ENCODE results near the gene AMOTL1. TPM values are rescaled to one million over a fixed set of nuclear protein-coding genes. Genes with fewer than 3 reads are reported as not detected.

Gene AMOTL1
- total and polyA plus RNA-seq, 7 donors, result 0.69 to 161 (median 96.3) TPM

DNA sequence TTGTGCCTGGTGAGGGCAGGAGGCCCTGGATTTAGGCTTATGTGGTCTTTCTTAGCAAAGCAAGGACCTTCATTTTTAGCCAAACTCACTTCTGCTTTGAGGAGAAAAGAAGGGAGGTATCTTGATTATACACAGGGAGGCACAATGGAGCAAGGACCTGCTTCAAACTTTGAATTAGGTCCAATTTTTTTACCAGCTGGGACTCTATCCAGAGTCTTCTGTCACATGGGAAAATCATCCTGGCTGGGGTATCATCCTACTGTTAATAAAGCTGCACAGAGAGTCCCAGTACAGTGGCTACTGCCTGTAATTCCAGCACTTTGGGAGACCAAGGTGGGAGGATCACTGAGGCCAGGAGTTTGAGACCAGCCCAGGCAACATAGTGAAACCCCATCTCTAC lies 117.4 kb downstream of the AMOTL1 start:
- Histone ChIP-seq H3K36me3 (peaks cover 0 to 36% (median 2%) of the 10 kb centered on the region in 4 donors), H3K4me1 (peaks cover 0 to 24% (median 14%) of the 10 kb centered on the region in 4 donors), H3K27me3 (no peaks in the 10 kb centered on the region), H3K9me3 (peaks cover 0 to 4% (median 1%) of the 10 kb centered on the region in 4 donors), H3K4me3 (no peak overlapping the region), H3K27ac (no peak overlapping the region)
- TF ChIP-seq, protein P1, sequence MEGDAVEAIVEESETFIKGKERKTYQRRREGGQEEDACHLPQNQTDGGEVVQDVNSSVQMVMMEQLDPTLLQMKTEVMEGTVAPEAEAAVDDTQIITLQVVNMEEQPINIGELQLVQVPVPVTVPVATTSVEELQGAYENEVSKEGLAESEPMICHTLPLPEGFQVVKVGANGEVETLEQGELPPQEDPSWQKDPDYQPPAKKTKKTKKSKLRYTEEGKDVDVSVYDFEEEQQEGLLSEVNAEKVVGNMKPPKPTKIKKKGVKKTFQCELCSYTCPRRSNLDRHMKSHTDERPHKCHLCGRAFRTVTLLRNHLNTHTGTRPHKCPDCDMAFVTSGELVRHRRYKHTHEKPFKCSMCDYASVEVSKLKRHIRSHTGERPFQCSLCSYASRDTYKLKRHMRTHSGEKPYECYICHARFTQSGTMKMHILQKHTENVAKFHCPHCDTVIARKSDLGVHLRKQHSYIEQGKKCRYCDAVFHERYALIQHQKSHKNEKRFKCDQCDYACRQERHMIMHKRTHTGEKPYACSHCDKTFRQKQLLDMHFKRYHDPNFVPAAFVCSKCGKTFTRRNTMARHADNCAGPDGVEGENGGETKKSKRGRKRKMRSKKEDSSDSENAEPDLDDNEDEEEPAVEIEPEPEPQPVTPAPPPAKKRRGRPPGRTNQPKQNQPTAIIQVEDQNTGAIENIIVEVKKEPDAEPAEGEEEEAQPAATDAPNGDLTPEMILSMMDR (IDR thresholded peaks at IDR 0.05), result no peak
- peak in 1 of 4 donors; percentile 44 for TF ChIP-seq POLR2AphosphoS5 (IDR thresholded peaks at IDR 0.05)
- DNase-seq, result no peak
- intact Hi-C loops (cut with DNase I), result no loop called here

DNA sequence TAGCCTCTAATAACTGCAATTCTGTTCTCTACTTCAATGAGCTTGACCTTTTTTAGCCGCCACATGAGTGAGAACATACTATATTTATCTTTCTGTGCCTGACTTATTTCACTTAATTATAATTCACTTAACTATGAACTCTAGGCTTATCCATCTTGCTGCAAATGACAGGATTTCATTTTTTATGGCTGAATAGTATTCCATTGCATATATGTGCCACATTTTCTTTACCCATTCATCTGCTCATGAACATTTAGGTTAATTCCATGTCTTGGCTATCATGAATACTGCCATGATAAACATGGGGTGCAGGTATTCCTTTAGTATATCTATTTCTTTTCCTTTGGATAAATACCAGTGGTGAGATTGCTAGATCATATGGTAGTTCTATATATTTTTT lies 120.0 kb downstream of the AMOTL1 start:
- TF ChIP-seq EP300 (IDR thresholded peaks at IDR 0.05) (no peak), POLR2A (IDR thresholded peaks at IDR 0.05) (no peak)
- TF ChIP-seq, protein P1 (IDR thresholded peaks at IDR 0.05), result no peak
- DNase-seq, result no peak
- Histone ChIP-seq H3K4me1 (peaks cover 0 to 15% (median 7%) of the 10 kb centered on the region in 4 donors), H3K9me3 (peaks cover 0 to 4% (median 1%) of the 10 kb centered on the region in 4 donors), H3K27me3 (no peaks in the 10 kb centered on the region), H3K4me3 (no peak overlapping the region), H3K27ac (no peak overlapping the region), H3K36me3 (peaks cover 0 to 11% (median 2%) of the 10 kb centered on the region in 4 donors)
- intact Hi-C loops (cut with DNase I), result no loop called here
- 0% methylated on average over 1 of the region's 1 CpG for WGBS, 2 donors

DNA sequence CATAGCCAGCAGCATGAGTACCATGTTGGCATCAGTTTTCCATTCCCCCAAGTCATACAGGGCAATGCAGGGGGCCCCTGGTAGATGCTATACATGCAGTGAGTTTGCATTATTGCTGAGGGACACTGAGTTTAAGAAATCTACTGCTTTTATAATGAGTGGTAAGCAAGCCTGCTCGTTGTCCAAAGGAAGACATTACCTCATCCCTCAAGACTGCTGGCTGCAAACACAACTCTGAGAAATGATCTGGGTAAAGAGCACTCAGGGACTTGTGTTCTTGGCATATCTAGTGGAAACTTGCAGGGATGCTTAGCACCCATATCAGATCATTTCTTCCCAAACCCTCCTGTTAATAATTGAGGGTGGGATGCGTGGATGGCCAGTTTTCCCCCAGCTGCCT lies 127.3 kb downstream of the AMOTL1 start:
- TF ChIP-seq EP300 (IDR thresholded peaks at IDR 0.05) (no peak), POLR2A (IDR thresholded peaks at IDR 0.05) (no peak), POLR2AphosphoS5 (IDR thresholded peaks at IDR 0.05) (no peak)
- TF ChIP-seq, protein P1 (IDR thresholded peaks at IDR 0.05), result no peak
- intact Hi-C loops (cut with DNase I), result loop anchor here (5.0 to 10.0 kb wide), 2 partner anchors 153 to 381 kb away; partner anchors contain the start of gene C11orf97
- WGBS, 2 donors, result 49 to 64% methylated on average over 2 of the region's 2 CpGs
- Histone ChIP-seq H3K9me3 (peaks cover 0 to 3% (median under 1%) of the 10 kb centered on the region in 4 donors), H3K27ac (peak overlapping the region in 2 of 4 donors; percentile 17 to 36), H3K4me3 (no peak overlapping the region), H3K36me3 (peaks cover 0 to 8% (median 2%) of the 10 kb centered on the region in 4 donors), H3K27me3 (no peaks in the 10 kb centered on the region), H3K4me1 (peaks cover 0 to 9% (median 0%) of the 10 kb centered on the region in 4 donors)
- no peak for DNase-seq

DNA sequence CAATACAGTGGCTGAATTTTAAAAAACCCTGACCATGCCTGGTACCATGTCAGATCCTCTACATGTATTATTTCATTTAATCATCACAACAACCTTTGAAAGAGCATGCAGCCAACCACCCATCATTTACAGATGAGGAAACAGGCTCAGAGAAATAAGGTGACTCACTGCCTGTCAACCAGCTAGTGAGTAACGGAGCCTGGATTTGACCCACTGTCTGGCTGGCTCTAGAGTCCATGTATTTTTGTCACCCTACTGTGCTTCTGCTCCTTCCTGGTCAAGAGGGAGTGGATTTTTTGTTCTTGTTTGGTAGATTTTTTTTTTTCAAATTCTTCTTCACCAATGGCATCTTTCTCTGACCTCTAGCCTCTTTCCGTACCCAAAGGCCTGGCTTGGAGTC lies 127.8 kb downstream of the AMOTL1 start:
- Histone ChIP-seq H3K27me3 (no peaks in the 10 kb centered on the region), H3K9me3 (peaks cover 0 to 3% (median under 1%) of the 10 kb centered on the region in 4 donors), H3K27ac (peak overlapping the region in 2 of 4 donors; percentile 17 to 36), H3K4me1 (peaks cover 0 to 9% (median 0%) of the 10 kb centered on the region in 4 donors), H3K36me3 (peaks cover 0 to 8% (median 2%) of the 10 kb centered on the region in 4 donors), H3K4me3 (no peak overlapping the region)
- intact Hi-C loops (cut with DNase I), result loop anchor here (5.0 to 10.0 kb wide), 2 partner anchors 154 to 381 kb away; partner anchors contain the start of gene C11orf97
- no peak for TF ChIP-seq POLR2AphosphoS5 (IDR thresholded peaks at IDR 0.05)
- TF ChIP-seq, protein P1 (IDR thresholded peaks at IDR 0.05), result no peak
- no peak for TF ChIP-seq POLR2A (IDR thresholded peaks at IDR 0.05)
- no peak for TF ChIP-seq EP300 (IDR thresholded peaks at IDR 0.05)
- 85 to 95% methylated on average over 2 of the region's 2 CpGs for WGBS, 2 donors
- no peak for DNase-seq

DNA sequence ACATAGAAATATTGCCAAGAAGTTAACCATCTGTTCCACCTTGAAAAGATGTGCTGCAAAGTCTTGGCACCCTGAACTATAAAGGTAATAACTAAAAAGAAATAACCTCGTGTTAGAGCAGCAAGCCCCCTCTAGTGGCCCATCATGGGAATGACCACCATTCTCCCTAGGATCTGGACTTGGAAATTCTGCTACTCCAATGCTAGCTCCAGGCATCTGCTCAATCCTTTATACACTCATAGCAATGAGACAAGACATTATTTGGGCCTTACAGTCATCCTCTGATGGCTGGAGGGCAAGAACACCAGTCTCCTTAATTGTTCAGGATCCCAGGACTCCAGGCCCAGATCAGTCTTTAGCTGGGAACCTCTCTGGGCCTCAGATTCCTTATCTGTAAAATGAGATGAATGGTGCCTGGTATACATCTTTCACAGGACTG lies 129.2 kb downstream of the AMOTL1 start:
- no peak overlapping the region for H3K4me3 ChIP-seq
- no peak overlapping the region for H3K27ac ChIP-seq
- 0 to 8% methylated on average over 1 of the region's 1 CpG for WGBS, 2 donors
- intact Hi-C loops (cut with DNase I), result loop anchor here (1.0 to 10.0 kb wide), 3 partner anchors 155 to 383 kb away; partner anchors contain the start of gene C11orf97
- DNase-seq, result peak; percentile 76
- peaks cover 0 to 8% (median 2%) of the 10 kb centered on the region in 4 donors for H3K36me3 ChIP-seq
- H3K27me3 ChIP-seq, result no peaks in the 10 kb centered on the region
- TF ChIP-seq, protein P1 (IDR thresholded peaks at IDR 0.05), result peak; percentile 29 to 86 (median 76)
- no peak for TF ChIP-seq EP300 (IDR thresholded peaks at IDR 0.05)
- peaks cover 0 to 9% (median 0%) of the 10 kb centered on the region in 4 donors for H3K4me1 ChIP-seq
- peaks cover 0 to 3% (median under 1%) of the 10 kb centered on the region in 4 donors for H3K9me3 ChIP-seq

All from sigmoid colon (tissue), 7 donors.